Fibroblast of the aortic adventitia (primary cell): ENCODE data around the gene TXNIP. TPM values are rescaled to one million over a fixed set of nuclear protein-coding genes. Genes with fewer than 3 reads are reported as not detected.

ENCODE experiments used
- DNase-seq: peaks from one replicate; pipeline ENCODE4 v3.0.0-alpha.2; 2010; ENCODE audit warnings: low read depth
- H3K4me3 ChIP-seq: 2 replicates; pipeline ENCODE4 v1.5.1; 2011; ENCODE audit warnings: low read depth, mild to moderate bottlenecking, control low read depth, low read length, moderate library complexity
- CTCF ChIP-seq: IDR thresholded peaks from 2 replicates; pipeline ENCODE4 v1.5.1; 2011; ENCODE audit warnings: mild to moderate bottlenecking, low read length, control low read depth, inconsistent platforms; ENCODE audit not compliant: insufficient read depth
- total RNA-seq: library from RNA; depleted of rRNA; stranded (reverse); fragments of >200 nt; gene quantifications from 2 replicates; pipeline ENCODE4 v1.2.3, GENCODE V29; 2012; ENCODE audit warnings: low replicate concordance

Gene TXNIP
- total RNA-seq, 1 donor = 73.0 TPM

GRCh38 chr1:145967288-145967687 lies 29.1 kb downstream of the TXNIP start:
- no peak for DNase-seq
- TF ChIP-seq CTCF = no peak

GRCh38 chr1:145965119-145965744 lies 31.1 kb downstream of the TXNIP start:
- TF ChIP-seq CTCF = no peak
- peak overlapping the region; percentile 85 for H3K4me3 ChIP-seq
- no peak for DNase-seq

More at GRCh38 chr1:145967288-145967687, 29.1 kb downstream of the TXNIP start:
- no peak overlapping the region for H3K4me3 ChIP-seq

DNA sequence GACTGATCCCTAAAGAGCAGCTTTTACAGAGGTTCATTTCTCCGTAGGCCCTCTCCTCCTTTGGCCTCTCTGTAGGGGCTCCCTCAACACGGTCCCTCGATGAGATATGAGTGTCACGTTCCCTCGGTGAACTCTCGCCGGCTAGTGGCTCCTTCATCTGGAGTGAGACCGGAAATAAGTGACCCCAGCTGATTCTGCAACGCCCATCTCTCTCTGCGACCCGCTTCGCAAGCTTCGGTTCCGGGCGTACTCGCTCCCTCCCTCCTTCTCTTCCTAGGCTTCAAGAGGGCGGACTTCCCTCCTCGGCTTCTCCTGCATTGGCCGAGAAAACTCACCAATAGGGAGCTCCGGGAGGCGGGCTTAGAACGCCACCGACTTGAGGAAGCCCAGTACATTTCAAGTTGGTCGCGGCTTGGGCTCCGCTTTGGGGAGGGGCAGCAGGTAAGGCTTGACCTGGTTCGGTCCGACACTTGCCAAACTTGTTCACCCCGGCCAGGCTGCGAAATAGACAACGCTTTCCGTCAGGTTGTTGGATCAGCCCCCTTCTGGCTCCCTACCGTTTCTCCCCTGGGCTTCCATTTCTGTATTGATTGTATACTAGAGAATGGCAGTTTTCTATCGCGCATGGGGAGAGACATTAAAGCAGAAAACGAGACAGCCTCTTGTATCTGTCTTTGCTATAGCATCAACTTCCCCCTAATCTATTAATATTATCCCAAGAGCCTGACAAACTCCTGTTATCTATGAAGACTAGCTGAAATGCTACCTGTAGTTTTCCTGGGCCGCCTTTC lies 31.9 kb downstream of the TXNIP start, which contains the start of the genes ANKRD34A and POLR3GL:
Gene ANKRD34A, minus strand, starts transcription at position 248 of the 791 bp plus-strand sequence. CDS start 2,816 bp downstream, outside the sequence.
Gene POLR3GL, plus strand, starts transcription at position 363 of the 791 bp plus-strand sequence. CDS start 10,176 bp downstream, outside the sequence.
- TF ChIP-seq CTCF = peak; percentile 4
- peak within 1 kb of the TSS; percentile 85 for H3K4me3 ChIP-seq
- DNase-seq = peak; percentile 90

GRCh38 chr1:145963265-145964019 lies 32.9 kb downstream of the TXNIP start:
- peak; percentile 55 for DNase-seq
- H3K4me3 ChIP-seq = peak overlapping the region; percentile 85
- TF ChIP-seq CTCF = no peak

- no peak for DNase-seq
- TF ChIP-seq CTCF = no peak
- H3K4me3 ChIP-seq = peak overlapping the region; percentile 71
Observed at GRCh38 chr1:145962157-145963102, 33.9 kb downstream of the TXNIP start.
